HG02678 (cell line): Measurements from ENCODE around the gene MYL4.
"Not testable (repeated sequence)": the region's sequence is repeated elsewhere in the genome, so short reads cannot be mapped to it uniquely, and the experiment has no call there.

Experiments used
- ATAC-seq: cut with Tn5 transposase; IDR thresholded peaks from one replicate; pipeline ENCODE4 v1.9.1; 2021; ENCODE audit warnings: mild to moderate bottlenecking, moderate library complexity; ENCODE audit not compliant: unreplicated experiment

The MYL4 gene

GRCh38 chr17:47269561-47270280 is 60.6 kb downstream of the MYL4 start:
- ATAC-seq = not testable (repeated sequence)

- no peak for ATAC-seq
Measured at GRCh38 chr17:47270946-47271705, 62.0 kb downstream of the MYL4 start.

GRCh38 chr17:47272491-47272890 is 63.3 kb downstream of the MYL4 start:
- ATAC-seq = no peak

GRCh38 chr17:47273245-47273644 is 64.1 kb downstream of the MYL4 start:
- no peak for ATAC-seq
